Hematopoietic multipotent progenitor cell treated with erythropoietin and hydrocortisone succinate and interleukin-3 and kit ligand, for 4 days (in vitro differentiated cells): ENCODE results near the gene MCCD1.
"Not testable (repeated sequence)": the region's sequence is repeated elsewhere in the genome, so short reads cannot be mapped to it uniquely, and the experiment has no call there.

ENCODE experiments used
- DNase-seq: peaks from one replicate; pipeline ENCODE4 v3.0.0-alpha.2; 2015

The MCCD1 gene, protein sequence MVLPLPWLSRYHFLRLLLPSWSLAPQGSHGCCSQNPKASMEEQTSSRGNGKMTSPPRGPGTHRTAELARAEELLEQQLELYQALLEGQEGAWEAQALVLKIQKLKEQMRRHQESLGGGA

DNA sequence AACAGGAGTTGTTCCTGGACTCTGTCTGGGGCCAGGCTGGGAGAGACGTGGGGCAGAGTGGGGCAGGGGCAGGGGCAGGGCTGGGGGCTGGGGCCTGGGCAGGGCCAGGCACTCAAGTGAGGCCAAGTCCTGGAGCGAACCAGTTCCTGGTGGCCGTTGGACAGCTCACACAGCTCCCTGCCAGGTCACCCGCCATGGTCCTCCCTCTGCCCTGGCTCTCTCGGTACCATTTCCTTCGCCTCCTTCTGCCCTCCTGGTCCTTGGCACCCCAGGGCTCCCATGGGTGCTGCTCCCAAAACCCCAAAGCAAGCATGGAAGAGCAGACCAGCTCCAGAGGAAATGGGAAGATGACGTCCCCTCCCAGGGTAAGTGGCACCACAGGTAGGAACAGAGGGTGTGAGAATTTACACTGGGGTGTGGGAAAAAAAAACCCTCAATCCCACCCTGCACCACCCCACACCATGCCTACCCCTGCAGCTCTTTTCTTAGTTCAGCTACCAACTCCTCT is at the start of gene MCCD1:
Gene MCCD1, plus strand, starts transcription at position 142 of the 508 bp plus-strand sequence. Its CDS starts 53 bp downstream, at position 195.
- DNase-seq, result no peak

DNA sequence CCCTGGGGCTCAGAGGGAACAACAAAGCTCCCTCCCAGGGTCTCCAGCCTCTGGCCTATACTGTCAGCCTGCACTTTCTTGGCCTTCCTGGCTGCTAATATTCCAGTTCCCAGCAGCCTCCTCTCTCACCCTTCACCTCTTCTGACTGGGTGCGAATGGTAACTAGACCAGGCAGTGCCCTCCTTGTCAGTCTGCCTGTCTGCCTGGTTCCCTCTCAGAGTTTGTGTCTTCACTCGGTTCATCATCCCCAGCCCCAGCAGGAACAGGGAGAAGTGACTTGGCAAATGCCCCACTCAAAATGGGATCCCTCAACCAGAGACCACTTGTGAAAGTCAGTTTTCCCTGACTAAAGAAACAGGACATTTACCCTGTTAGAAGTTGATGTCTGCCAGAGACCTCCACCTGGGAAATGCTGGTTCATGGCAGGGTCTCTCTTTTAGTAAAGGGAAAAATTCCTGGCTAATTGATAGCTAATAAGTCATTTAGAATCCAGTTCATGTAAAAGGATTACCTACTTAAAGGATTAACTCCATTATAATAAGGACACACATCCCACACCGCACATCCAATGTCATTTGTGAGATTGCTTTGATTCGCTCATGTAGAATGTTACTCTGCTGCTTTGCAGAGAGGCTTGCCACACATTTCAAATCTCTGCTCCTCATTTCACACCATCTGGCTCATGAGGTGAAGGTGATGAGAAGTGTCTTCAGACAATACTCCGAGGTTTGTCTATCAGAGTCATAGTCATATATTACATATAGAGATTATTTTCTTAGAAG is 49.4 kb upstream of the MCCD1 start:
- DNase-seq, result no peak

DNA sequence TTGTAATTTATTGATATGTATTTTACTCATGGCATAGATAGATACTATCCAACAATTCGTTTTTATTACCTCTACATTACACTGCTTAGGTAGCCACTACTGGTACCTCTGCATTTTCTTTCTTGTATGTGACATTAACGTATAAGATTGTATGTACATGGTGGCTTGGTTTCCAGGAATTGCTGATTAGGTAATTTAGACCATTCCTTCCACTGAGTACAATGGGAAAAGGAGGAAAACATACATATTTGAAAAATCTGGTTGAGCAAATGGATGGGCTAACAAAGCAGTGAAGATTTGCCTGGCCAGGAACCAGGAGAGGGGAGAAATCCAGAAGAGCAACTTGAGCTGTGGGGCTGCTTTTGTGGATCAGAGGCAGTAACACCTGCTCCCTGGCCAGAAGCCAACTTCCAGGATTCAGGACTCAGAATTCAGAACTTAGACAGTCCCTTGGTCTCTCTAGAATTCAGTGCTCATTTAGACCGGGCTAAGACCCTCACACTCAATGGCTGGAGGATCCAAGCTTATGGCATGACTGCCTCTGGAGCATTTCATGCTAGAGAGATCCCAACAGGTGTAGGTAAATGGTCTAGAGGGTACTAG is 48.7 kb upstream of the MCCD1 start:
- no peak for DNase-seq

DNA sequence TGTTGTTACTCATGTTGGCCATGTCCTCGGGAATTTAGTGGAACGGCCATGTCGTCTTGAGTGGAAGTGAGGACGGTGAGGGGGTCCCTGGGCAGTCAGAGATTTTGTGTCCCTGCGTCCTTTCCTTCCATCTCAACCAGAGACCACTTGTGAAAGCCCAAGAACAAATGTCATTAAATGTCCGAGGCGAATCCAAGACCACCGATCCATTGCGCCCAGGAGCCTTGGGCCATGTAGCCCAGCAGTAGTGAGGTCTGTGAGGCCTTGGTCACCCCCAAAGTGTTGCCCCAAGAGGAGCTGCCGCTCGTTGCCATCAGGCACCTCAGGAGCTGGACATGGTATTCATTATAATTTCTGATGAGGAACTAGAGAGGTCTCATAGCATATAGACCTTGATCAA is 48.2 kb upstream of the MCCD1 start:
- no peak for DNase-seq

DNA sequence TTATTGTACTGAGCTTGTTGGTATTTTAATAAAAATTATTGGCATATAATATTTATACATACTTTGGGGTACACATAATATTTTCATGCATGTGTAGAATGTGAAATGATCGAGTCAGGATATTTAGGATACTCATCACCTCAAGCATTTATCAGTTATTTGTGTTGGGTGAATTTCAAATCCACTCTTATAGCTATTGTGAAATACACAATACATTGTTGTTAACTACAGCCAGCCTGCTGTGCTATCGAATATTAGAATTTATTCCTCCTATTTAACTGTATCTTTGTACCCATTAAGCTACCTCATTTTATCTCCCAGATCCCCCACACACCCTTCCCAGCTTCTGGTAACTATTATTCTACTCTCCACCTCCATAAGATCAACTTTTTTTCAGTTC is 45.4 kb upstream of the MCCD1 start:
- DNase-seq, result no peak

DNA sequence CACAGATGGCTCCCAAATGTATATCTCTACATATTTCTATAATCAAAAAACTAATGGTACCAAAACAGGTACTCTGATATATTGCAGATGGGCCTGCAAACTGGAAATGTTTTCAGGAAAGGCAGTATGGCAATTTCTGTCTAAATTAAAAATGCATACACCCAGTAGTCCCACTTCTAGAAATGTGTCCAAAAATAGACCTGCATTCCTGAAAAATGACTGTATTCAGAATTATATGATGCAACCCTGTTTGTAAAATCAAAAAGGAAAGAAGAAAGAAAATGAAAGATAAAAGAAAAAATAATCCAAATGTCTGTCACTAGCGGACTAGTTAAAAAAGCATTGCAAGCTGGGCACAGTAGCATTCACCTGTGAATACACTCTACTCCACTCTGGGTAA is 43.7 kb upstream of the MCCD1 start:
- no peak for DNase-seq

DNA sequence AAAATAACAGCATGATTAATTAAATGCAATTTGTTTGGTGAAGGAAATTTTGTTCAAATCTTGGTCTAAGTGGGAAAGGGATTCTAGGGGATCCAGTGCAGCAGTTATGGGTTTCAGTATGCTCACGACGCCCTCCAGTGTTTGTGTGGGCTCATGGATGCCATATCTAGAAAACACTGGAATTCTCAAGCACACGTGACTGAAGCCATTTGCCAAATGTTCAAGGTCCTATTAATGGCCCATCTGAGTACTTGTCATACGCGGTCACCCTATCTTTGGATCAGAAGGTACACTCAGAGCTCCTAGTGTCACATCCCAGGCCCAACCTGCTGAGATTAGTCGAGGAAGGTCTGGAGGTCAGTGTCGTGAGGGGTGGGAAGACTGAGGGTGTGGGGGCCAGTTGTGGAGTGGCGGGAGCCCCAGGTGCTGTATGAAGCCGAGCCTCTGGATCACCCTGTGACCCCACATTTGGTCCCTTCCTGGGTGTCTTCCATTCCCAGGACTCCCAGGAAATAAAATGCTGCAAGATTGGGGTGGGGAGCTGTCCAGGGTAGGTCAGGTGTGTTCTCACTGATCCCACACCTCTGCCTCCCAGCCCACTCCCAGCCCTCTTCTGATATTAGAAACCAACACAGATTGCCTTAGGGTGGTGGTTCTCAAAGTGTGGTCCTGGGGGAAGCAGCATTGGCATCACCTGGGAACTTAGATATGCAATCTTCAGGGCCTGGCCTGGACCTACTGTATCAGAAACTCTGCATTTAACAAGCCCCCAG is 42.5 kb upstream of the MCCD1 start:
- DNase-seq, result not testable (repeated sequence)

DNA sequence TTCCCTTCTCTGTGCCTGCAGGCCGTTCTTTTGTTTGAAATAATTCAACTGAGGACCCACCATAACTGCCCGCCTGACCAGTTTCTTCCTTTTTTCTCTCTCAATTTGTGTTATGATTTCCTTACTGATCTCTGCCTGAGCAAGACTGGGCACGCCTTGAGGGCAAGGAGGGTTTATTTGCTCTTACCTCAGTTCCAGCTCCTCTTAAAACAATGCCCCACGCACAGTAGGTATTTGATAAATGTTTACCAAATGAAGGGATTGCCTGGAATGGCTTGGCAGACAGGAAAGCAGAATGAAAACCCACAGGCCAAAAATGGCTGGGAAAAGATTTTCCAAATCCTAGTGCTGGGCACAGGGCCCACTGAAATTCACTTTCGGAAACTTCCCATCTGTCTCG is 41.1 kb upstream of the MCCD1 start:
- DNase-seq, result not testable (repeated sequence)

DNA sequence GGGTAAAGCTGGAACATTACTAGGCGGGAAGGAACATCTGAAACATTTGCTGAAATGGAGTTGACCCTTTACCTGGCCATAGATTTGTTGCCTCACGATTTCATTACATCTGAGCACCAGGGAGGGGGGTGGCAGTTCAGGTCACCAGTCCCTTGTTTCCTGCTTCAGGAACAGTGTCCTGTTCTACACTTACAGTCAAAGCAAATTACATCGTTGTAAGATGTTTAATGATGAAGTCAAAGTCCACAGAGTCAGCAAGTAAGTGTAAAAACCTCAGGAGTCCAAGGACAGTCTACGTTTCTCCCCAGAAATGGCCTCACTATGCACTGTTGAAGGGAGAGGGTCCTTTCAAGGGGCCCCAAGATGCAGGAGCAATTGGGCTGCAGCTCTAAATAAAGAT is 39.7 kb upstream of the MCCD1 start:
- DNase-seq, result no peak

DNA sequence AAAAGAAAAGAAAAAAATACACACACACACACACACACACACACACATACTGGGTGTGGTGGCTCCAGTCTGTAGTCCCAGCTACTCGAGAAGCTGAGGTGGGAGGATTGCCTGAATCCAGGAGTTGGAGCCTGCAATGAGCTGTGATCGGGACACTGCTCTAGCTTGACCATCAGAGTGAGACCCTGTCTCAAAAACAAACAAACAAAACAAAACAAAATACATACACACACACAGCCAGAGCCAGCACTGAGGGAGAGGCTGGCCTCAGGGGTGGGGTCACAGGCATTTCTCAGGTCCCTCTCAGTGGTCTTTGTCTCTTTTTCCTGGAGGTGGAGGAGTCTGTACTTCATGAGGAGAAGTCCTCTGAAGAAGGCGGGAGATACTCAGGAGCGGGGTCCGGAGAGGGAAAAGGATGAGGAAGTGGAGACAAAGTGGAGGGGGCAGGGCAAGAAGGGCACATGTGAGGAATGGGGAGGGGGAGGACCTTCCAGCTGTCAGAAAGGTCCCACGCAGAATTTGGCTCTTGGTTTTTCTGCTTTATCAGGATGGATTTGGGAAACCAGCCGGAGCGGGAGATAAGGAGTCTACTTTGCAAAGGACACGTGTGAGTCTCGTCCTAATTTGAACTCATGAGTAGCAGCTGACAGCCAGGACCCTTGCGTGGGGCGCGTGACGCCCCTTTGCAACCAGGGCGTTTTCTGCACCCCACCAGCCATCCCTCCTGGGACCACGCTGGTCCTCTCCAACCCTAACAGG is 38.5 kb upstream of the MCCD1 start:
- no peak for DNase-seq

DNA sequence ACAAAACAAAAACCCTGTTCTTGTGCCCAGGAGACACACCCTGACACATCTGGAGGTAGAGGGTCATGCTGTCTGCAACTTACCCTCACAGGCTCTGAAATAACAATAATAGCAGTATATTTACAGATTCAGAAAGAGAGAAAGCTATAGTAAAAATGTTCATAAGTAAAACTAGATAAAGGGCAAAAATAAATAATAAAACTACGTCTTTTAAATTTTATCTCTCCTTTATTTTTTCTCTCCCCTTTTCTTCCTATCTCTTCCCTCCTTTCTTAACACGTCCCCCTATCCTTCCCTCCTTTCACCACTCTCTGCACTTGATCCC is 35.2 kb upstream of the MCCD1 start:
- DNase-seq, result not testable (repeated sequence)

DNA sequence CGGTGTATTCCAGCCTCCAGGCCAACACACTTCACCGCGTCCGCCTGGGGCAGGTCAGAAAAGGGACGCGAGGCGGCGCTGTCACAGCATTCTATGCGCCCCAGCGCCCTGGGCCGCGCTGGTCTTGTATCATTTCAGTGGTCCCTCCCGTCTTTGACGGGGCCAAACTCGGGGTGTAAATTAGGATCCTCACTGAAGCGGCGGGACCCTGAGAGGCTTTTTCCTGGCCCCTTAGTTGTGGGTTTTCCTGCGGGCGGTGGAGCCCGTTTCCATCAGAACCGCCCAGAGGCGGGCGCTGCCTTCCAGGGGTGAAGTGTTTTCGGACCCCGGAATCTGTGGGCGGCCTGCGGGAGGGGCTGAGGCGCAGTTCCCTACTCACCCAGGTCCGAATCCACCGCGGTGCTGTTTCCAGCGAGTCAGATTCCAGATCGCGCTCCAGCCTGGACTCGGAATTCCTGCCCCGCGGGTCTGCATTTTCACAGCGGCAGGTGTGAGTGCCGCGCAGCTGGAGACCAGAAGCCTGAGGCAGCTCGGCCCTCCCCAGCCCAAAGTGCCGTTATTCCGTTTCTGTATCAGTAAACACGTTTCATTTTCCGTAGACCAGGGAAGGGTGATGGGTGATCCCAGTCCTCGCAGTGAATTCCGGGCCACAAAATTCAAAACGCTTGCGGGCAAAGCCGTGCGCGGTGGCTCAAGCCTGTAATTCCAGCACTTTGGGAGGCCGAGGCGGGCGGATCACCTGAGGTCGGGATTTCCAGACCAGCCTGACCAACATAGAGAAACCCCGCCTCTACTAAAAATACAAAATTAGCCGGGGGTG is 34.7 kb upstream of the MCCD1 start:
- peak; percentile 94 for DNase-seq

DNA sequence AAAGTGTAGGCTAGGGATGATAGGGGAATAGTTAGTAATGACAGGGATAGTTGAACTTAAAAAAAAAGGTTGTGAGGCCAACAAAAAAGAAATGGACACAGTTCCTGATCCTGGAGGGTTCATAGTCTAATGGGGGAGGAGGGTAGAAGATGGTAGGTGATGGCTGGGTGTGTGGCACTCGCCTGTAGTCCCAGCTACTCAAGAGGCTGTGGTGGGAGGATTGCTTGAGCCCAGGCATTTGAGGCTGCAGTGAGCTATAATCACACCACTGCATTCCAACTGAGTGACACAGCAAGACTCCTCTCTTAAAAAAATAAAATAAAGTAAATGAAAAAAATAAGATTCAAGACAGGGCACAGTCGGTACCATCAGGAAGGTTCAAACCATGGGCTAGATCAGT is 33.2 kb upstream of the MCCD1 start:
- DNase-seq, result peak; percentile 27

DNA sequence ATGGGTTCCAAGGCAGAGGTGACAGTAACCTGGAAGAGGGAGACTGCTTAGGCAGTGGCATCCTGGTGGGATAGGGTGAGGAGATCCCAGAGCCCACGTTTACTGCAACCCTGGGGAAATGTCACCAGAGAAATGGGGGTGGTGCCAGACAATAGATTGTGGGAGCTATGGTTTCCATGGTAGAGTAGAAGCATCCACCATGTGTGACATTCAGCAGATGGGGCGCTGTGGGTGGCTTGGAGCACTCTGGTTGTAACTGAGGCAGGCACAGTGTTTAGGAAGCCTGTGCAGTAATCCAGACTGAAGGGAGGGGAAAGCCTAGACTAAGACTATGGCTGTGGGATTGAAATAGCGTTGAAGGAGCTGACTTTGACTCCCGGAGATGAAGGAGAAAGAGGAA is 31.9 kb upstream of the MCCD1 start:
- DNase-seq, result not testable (repeated sequence)

DNA sequence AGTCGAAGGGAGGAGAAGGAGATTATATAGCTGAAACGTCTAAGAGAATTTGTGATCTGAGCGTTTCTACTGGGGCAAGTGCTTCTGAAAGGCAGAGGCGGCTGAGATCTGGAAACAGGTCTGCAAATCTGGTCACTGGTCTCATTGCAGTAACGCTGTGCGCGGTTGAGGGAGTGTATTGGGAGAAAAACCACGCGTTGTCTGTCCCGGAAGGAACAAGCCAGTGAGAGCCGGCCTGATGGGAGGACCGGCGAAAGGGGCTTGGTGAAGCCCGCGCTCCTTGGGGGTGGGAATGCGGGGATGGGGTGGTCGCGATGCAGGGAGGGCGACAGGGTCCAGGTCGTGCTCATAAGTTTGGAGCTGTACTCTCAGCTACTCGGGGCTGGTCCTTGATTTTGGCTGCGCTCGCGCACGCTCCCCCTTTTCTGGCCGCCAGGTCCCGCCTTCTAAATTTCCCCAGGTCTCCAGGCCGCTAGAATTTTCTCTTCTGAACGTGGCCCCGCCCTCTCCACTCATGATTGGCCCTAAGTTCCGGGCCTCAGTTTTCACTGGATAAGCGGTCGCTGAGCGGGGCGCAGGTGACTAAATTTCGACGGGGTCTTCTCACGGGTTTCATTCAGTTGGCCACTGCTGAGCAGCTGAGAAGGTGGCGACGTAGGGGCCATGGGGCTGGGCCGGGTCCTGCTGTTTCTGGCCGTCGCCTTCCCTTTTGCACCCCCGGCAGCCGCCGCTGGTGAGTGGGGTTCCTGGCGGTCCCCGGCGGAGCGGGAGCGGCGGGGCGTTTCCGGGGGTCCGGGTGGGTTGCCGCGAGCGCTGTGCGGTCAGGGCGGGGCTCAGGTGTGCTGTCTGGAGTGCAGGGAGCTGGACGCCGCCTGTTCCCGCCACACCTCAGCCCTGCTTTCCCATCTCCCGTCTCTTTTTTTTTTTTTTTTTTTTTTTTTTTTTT is 31.0 kb upstream of the MCCD1 start, which contains the start of gene MICB:
Gene MICB, plus strand, starts transcription at position 615 of the 946 bp plus-strand sequence. Its CDS starts 49 bp downstream, at position 664.
- DNase-seq, result peak; percentile 96

DNA sequence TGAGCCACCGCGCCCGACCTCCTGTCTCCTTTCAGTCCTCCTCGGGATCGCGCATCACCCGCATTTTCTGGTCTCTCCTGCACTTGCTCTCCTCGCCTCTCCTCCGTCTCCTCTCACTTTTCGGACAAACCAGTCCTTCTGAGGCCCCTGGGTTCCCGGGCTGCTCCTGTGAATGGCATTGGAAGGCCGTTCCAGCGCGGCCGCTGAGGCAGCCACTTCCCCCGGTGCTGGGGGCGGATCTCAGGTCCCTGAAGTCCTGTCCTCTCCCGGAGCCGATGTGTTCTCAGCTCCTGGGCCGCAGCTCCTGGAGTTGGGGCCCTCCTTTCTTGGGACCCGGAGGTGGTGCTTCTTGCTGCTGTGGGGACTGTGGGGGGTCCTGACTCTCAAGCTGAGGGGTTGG is 30.0 kb upstream of the MCCD1 start:
- DNase-seq, result no peak

DNA sequence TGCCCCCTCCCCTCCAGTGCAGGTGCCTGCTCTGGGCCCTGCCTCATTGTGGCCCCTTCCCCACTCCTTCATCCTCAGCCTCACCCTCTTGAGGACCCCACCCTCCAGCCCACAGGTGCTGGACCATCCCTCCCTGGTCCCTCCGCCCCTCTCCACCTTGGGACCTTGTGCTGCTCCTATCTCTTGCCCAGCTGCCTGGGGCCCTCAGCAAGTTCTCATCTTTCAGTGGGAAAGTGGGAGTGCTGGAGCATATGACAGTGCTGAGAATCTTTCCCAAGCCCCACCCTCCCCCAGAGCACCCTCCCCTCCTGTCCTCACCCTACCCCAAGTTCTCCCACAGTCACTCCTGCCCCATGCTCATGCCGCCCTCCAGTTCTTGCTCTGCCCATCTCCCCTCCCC is 29.1 kb upstream of the MCCD1 start:
- not testable (repeated sequence) for DNase-seq

DNA sequence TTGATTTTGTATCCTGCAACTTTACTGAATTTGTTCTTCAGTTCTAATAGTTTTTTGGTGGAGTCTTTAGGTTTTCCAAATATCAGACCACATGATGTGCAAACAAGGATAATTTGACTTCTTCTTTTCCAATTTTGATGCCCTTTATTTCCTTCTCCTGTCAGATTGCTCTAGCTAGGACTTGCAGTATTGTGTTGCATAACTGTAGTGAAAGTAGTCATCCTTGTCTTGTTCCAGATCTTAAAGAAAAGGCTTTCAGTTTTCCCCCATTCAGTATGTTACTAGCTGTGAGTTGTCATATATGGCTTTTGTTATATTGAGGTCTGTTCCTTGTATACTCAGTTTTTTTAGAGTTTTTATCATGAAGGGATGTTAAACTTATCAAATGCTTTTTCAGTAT is 26.2 kb upstream of the MCCD1 start:
- no peak for DNase-seq

DNA sequence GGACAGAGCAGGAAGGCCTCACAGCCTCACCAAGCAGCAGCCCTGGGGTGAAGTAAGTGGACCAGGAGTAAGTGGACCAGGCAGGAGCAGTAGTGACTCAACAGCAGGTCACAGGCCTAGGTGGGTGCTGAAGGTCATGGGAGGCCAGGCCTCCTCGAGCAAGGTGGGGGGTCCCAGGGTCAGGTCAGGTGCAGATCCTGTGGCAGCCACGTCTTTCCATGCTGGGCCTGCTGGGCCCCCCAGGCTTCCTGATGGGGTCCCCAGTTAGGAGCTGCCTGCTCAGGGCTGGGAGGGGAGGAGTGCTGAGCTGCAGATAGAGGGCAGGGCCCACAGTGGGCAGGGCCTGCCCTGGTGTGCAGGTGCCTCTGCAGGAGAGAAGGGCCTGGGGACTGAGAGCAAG is 19.7 kb upstream of the MCCD1 start:
- DNase-seq, result not testable (repeated sequence)

DNA sequence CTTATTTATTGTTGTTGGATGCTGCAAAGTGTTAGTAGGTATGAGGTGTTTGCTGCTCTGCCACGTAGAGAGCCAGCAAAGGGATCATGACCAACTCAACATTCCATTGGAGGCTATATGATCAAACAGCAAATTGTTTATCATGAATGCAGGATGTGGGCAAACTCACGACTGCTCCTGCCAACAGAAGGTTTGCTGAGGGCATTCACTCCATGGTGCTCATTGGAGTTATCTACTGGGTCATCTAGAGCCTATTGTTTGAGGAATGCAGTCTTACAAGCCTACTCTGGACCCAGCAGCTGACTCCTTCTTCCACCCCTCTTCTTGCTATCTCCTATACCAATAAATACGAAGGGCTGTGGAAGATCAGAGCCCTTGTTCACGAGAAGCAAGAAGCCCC is 18.8 kb upstream of the MCCD1 start:
- no peak for DNase-seq
